ENCODE measurements around the gene TMEM229A. TPM values are rescaled to one million over a fixed set of nuclear protein-coding genes. Genes with fewer than 3 reads are reported as not detected.
"Not testable (repeated sequence)": the region's sequence is repeated elsewhere in the genome, so short reads cannot be mapped to it uniquely, and the experiment has no call there.

Gene TMEM229A
- total RNA-seq, 2 experiments from 2014 or later = not detected

- no peak overlapping the region for H3K27ac Mint-ChIP-seq
- TF ChIP-seq CTCF (IDR thresholded peaks at IDR 0.05) = no peak
- POLR2A ChIA-PET = no interaction called here
Observed at GRCh38 chr7:124041439-124041838, 8.6 kb upstream of the TMEM229A start.

GRCh38 chr7:124037902-124038301, 5.0 kb upstream of the TMEM229A start:
- DNase-seq; intact Hi-C loops (cut with micrococcal nuclease); H3K4me3 Mint-ChIP-seq; POLR2A ChIA-PET; H3K4me1 Mint-ChIP-seq (ENCODE audit: low read depth); H3K27ac Mint-ChIP-seq; ATAC-seq; H3K36me3 Mint-ChIP-seq (ENCODE audit: low read depth); H3K9me3 Mint-ChIP-seq: not testable (repeated sequence)
- CTCF ChIA-PET = interaction anchor here (1.0 kb wide), 1 partner anchor 10 kb away, joined by 3 read pairs; no protein-coding TSS in a partner anchor
- H3K27me3 Mint-ChIP-seq = peaks cover 30% of the 10 kb centered on the region

More at GRCh38 chr7:124041439-124041838, 8.6 kb upstream of the TMEM229A start:
- no peaks in the 10 kb centered on the region for H3K9me3 Mint-ChIP-seq
- DNase-seq = no peak
- H3K36me3 Mint-ChIP-seq (ENCODE audit: low read depth) = no peaks in the 10 kb centered on the region
- peaks cover 10% of the 10 kb centered on the region for H3K27me3 Mint-ChIP-seq
- H3K4me1 Mint-ChIP-seq (ENCODE audit: low read depth) = no peaks in the 10 kb centered on the region
- H3K4me3 Mint-ChIP-seq = no peak overlapping the region
- ATAC-seq = no peak
- CTCF ChIA-PET = no interaction called here
- intact Hi-C loops (cut with micrococcal nuclease) = no loop called here

DNA sequence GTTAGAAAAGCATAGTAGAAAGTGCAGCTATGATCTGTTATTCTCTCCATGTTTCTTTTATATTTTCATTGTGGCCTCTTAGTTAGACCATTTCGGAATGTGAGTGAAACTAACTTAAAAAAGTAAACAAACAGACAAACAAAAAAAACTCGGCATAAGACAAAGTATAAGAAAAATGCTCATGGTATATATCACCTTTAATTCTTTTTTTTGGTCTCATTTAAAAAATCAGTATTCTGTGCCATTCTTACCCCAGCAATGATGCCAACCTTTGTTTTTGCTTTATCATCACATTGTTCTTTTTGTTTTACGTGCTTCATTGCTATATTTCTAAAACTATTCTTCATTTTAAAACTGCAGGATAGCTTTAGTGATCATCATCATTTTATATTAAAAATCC, 2.8 kb upstream of the TMEM229A start:
- Mint-ChIP-seq H3K4me3 (no peak overlapping the region), H3K9me3 (no peaks in the 10 kb centered on the region), H3K27me3 (peaks cover 46% of the 10 kb centered on the region), H3K4me1 (ENCODE audit: low read depth) (peaks cover 5% of the 10 kb centered on the region), H3K36me3 (ENCODE audit: low read depth) (peaks cover 1% of the 10 kb centered on the region), H3K27ac (no peak overlapping the region)
- intact Hi-C loops (cut with micrococcal nuclease) = no loop called here
- POLR2A ChIA-PET = no interaction called here
- CTCF ChIA-PET = no interaction called here
- no peak for TF ChIP-seq CTCF (IDR thresholded peaks at IDR 0.05)
- DNase-seq (no peak), ATAC-seq (no peak)

DNA sequence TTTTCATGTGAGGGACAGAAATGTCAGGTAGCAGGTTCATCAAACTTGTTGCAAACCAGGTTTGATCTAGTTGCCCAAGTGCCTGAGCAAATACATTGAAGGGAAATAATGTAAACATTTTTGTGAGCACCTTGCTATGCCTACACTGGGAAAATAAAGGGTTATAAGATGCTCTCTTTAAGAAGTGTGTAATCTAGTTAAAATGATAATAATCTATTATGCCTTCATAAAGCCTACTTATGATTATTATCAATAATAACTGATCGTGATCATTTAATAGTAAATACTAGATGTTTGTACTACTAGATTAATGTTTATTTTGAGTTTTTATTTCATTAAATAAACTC, 1.9 kb upstream of the TMEM229A start:
- Mint-ChIP-seq H3K4me1 (ENCODE audit: low read depth) (peaks cover 5% of the 10 kb centered on the region), H3K9me3 (no peaks in the 10 kb centered on the region), H3K27ac (no peak overlapping the region), H3K27me3 (peaks cover 52% of the 10 kb centered on the region), H3K4me3 (no peak overlapping the region), H3K36me3 (ENCODE audit: low read depth) (peaks cover 1% of the 10 kb centered on the region)
- CTCF ChIA-PET = no interaction called here
- POLR2A ChIA-PET = no interaction called here
- no peak for TF ChIP-seq CTCF (IDR thresholded peaks at IDR 0.05)
- ATAC-seq (no peak), DNase-seq (no peak)
- intact Hi-C loops (cut with micrococcal nuclease) = no loop called here

DNA sequence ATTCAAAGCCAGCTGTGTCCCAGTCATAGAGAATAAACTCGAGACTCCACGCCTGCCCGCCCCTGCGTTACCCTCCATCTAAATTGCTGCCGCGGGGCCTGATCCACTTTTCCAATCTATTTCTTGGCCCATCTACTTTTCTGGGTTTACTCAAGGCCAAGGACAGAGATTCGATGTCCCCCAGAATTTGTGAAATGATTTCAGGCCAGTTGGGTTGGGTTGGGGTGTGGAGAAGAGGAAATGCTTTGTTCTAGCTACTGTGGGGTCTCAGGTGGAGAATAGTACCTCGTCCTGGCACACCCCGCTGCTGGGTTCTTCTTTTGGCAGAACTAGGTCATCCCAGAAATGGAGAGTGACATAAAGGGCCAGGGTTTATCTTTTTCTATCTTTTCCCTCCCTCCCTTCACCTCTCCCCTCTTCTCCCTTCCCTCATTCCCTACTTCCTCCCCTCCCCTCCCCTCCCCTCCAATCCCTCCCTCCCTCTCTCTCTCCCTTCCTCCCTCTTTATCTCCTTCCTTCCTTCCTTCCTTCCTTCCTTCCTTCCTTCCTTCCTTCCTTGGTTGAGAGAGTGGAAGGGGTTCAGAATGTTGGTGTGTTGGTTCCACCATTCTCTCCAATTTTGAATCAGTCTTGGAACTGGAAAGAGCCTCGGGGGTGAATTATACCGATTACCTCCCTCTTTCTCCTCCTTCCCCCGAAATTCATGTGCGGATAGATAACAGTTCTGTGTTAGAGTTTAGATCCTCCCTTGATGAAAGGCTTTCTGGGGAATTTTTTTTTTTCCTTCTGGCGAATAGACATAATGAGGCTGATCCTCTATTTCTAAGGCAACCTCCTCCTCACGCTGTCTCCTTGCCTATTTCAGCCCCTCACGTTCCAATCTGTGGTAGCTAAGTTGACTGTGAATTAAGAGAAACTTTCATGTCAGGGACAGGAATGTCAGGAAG, 1.2 kb upstream of the TMEM229A start:
- Mint-ChIP-seq H3K4me3 (no peak overlapping the region), H3K9me3 (no peaks in the 10 kb centered on the region), H3K27me3 (peaks cover 52% of the 10 kb centered on the region), H3K27ac (no peak overlapping the region), H3K36me3 (ENCODE audit: low read depth) (peaks cover 1% of the 10 kb centered on the region), H3K4me1 (ENCODE audit: low read depth) (peaks cover 5% of the 10 kb centered on the region)
- CTCF ChIA-PET = no interaction called here
- POLR2A ChIA-PET = no interaction called here
- intact Hi-C loops (cut with micrococcal nuclease) = no loop called here
- ATAC-seq = no peak
- DNase-seq = no peak
- no peak for TF ChIP-seq CTCF (IDR thresholded peaks at IDR 0.05)

All from activated CD8-positive, alpha-beta T cell treated with anti-CD3 and anti-CD28 coated beads for 36 hours (primary cell).